GM21529 (cell line): ENCODE measurements around the gene CCDC47.
A peak's percentile ranks its signal among the peaks of the same experiment; 100 is the strongest.

Experiments used
- ATAC-seq: cut with Tn5 transposase; IDR thresholded peaks from one replicate; pipeline ENCODE4 v1.9.1; 2021; ENCODE audit not compliant: unreplicated experiment

The CCDC47 gene

DNA sequence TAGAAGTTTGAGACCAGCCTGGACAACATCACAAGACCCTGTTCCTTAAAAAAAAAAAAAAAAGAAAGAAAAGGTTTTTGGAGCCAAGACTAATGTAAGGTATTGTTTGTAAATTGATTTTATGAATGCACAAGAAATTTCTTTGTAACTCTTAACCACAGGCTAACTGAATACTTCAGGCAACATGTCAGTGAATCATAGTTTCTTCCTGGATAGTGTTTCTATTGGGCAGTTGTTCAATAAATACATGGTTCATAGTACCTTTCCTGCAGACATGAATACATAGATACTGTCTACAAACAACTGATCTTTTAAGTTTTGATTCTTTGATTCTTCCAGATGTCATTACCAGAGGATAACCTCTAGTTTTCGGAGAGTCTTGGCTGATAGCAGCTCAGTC is 12.2 kb upstream of the CCDC47 start:
- no peak for ATAC-seq

DNA sequence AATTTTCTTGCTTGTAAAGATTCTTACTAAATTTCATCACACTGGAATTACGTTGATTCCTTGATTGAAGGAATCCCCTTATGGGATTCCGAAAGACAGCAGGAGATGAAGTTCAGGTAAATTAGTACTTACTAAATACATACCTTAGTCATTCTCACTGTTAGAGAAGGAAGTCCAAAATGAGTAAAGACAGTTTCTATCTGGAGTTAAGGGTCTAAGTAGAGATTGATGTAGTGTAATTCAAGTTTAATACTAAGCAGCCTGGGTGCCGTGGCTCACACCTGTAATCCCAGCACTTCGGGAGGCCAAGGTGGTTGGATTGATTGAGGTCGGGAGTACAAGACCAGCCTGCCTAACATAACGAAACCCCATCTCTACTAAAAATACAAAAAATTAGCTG is 10.1 kb upstream of the CCDC47 start:
- no peak for ATAC-seq

DNA sequence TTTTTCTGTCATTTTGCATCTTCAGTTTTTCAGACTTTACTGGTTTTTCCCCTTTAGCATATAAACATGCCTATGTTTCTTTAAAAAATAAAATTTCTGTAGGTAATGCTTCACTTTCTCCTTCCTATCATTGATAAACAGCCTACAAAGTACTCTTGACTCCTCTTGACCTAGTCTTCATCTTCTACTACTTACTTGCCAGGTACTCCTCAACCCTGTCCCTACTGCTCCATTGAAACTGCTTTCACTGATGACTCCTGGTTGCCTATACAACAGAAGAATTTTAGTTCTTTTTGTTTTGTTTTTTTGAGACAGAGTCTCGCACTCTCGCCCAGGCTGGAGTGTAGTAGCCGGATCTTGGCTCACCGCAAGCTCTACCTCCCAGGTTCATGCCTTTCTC is 7.5 kb upstream of the CCDC47 start:
- ATAC-seq, result no peak

DNA sequence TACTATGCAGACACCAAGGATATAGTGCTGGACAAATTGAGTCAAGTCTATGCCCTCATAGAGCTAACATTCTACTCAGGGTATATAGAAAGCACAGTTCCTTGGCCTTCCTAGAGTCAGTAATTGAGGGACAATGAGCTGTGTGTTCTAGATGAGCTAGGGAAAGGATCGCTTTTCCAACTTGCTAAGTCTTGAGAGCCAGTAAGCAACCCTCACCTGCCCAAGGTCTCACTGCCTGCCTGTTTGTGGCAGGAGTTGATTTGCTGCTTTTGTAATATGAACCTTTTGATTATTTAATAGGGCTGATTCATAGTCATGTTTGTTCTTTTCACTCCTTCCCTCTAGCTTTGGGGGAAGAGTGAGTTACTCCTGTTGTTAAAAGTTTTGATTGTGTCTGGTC is 7.1 kb upstream of the CCDC47 start:
- ATAC-seq, result no peak

DNA sequence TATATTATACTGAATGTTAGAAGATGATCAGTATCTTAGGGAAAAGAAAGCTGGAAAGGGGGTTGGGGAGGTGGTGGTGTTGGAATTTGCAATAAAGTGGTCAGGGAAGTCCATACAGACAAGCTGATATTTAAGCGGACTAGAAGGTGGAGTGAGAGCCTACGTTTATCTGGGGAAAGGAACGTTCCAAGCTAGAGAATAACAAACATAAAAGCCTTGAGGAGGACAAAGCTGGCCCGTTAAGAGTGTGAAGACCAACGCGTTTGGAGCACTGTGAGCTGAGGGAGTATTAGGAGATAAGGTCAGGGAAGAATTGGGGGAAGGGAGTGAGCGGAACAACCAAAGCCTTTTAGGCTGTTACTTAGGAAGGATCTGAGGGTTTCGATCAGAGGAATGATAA is 2.0 kb upstream of the CCDC47 start:
- ATAC-seq, result no peak

DNA sequence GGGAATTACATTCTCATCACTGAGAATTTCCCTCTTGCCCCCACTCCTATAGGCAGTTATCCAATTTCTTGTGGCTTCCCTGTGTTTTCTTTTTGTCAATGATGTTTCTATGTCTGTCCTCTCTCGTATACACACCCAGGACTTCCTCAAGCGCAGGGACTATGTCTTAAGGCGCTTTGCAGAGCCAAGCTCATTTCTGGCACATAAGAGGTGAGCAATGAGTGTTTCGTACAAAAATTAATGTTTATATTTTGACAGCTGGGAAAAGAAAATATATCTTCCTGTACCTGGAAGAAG is 1.5 kb upstream of the CCDC47 start:
- ATAC-seq, result no peak

DNA sequence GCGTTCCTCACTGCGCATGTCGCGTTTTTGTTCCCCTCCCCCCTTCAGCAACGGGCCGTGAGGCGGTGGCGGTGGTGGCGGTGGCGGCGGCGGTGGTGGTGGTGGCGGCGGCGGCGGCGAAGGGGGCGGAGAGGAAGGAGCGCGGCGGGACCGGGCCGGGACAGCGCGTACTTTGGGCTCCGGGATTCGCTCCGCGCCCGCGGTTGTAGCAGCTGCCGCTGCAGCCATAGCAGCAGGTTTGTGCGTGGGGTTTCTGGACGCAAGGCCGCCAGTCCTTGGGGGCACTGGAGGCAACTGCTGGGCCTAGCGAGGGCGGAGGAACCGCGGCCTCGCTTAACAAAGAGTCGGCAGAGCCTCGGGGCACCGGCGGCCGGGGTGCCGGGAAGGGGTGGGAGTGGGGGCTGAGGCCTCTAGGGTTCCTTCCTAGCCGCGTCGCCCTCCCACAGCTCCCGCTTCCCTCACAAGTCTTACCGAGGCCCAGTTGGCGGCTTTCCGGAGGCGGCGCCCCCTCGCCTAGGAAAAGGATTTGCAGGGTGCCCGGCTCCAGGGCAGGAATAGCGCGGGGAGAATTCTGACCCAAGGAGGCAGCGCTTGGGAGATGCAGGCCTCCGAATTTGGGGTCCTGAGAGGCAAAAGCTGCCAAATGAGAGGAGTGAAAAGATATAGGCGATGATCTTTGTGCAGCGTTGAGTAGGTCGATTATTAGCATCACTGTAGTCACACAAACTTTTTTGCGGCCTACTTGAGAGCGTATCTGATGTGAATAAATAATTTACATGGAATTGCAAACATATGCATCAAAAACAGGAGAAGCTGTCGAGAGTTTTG is 958 bp upstream of the CCDC47 start, which contains the start of gene DDX42:
Gene DDX42, plus strand, starts transcription at position 30 of the 828 bp plus-strand sequence. CDS start 12,880 bp downstream, outside the sequence.
- ATAC-seq, result peak; percentile 4

DNA sequence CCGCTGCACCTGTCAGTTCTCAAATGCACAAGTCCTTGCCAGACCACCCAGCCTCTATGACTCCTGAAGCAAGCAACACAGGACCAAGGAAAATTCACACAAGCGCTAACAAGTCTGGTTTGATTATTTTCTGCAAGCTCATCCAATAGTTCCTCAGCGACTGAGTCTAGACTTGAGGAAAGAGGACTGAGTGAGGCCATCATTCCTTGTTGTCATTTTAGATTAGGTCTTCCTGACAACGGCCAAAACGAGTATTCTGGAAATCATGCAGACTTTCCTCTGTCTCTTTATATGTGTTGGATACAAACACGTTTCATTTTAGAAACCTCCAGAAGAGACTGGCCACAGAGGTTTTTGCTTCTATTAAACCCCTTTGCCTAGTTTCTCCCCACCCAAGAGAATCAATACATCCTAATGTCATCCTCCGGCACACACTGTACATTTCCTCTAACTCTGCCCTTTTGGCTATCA is 561 bp downstream of the CCDC47 start:
- no peak for ATAC-seq

DNA sequence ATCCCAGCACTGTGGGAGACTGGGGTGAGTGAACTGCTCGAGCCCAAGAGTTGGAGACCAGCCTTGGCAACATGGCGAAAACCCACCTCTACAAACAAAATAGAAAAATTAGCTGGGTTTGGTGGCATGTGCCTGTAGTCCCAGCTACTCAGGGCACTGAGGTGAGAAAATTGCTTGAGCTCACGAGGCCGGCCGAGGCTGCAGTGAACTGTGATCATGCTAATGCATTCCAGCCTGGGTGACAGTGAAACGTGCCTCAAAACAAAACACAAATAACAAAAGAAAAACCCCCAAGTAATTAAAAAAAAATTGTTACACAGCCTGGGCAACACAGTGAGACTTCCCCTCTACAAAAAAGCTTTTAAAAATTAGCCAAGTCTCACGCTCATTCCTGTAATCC is 5.0 kb downstream of the CCDC47 start:
- ATAC-seq, result no peak

DNA sequence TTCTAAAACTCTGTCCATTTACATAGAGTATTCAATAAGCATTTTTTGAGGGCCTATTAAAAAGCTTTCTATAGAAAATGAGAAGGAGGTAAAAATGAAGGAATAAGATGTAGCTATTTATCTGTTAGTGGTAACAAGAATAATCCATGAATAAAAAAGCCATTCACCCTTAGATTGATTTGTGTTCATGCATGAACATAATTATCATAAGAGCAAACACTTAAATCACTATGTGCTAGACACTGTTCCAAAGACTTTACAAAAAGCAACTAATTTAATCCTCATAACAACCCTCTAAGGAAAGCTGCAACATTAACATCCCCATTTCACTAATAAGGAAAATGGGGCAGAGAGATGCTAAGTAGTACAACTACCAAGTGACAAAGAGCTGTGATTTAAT is 6.6 kb downstream of the CCDC47 start:
- no peak for ATAC-seq

DNA sequence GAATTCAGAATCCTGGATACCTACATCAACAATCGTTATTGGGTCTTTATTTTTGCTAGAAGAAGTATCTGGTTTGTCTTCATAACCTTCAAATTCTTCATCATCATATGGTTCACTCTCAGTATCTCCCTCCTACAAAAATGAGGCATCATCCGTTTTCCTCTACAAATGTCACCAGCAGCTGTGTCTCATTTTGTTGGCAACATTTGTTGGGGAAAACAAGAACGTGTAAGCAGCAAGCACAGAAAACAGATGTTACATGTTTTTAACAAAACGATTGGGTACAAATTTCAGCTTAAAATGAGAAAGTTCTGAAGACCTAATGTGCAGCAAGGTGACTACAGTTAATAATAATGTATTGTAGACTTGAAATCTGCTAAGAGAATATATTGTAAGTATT is 8.7 kb downstream of the CCDC47 start:
- ATAC-seq, result no peak

DNA sequence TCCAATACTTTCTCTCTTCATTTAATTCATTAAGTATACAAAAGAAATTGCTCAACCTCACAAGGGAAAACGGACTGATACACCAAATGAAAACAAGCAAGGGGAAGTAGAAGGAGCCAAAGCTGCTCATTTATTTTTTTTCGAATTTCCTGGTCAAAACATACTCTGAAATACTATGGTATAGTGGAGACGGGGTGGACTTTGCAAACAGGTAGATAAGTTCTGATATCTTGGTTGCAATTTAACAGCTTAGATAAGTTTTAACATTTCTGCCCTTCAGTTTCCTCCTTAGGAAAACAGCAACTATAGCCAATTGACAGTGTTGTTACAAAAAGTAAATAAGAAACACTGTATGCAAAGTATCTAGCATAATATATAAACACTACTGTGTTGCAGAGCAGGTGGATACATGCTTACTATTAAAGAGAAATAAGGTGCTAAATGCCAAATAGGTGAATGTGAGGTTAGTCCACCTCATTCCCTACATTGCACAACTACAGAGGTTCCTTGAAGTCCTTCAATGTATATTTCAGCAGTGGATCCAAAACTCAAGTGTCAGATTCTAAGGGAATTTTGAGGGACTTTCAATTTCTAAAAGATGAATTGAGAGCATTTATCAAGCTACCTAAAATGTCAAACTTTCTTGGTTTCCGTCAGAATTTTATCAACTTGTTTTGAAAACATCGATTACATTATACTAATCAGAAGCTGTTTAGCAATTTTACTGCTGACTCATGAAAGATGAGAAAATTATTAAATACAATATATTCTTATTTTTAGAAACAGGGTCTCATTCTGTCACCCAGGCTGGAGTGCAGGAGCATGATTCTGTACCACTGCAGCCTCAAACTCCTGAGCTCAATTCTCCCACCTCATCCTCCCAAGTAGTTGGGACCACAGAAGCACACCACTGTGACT is 11.0 kb downstream of the CCDC47 start:
- no peak for ATAC-seq

DNA sequence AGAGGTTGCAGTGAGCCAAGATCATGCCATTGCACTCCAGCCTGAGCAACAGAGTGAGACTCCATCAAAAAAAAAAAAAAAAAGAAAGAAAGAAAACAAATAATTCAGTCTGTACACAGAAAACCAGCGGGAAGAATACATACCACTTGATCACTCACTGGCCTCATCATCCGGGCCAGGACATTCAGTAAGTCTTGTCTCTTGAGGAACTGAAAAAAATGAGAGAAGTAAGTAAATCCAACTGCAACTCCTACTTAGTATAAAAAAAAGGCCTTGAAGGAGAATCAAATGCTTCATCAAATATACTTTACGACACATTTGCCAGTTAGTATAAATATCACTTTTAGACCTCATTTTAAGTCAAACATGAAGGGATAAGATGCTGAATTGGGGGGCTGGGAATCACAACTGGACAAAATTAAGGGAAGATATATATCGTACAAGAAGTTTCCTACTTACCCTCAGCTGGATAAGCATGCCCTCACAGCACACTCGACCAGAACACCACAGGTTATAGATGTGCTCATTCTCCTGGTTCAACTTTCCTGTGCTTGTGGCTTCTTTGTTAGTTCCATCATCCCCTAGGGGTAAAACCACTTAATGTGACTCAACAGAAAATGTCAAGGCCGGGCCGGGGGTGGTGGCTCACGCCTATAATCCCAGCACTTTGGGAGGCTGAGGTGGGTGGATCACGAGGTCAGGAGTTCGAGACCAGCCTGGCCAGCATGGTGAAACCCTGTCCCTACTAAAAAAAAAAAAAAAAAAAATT is 12.4 kb downstream of the CCDC47 start:
- no peak for ATAC-seq

DNA sequence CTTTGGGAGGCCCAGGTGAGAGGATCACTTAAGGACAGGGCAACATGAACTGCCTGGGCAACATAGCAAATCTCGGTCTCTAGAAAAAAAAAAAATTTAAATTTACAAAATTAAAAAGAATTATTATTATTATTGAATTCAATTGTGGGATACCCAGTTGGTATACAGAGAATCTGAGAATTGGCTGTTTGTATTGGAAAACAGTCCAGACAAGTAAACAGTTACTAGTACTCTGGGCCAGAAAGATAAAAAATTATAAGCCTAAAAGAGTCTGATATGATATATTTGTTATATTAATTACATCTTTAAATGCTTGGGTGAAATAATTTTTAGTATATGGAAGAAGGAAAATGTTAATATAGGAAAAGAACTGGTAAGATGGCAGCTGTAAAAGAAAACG is 15.0 kb downstream of the CCDC47 start:
- no peak for ATAC-seq

DNA sequence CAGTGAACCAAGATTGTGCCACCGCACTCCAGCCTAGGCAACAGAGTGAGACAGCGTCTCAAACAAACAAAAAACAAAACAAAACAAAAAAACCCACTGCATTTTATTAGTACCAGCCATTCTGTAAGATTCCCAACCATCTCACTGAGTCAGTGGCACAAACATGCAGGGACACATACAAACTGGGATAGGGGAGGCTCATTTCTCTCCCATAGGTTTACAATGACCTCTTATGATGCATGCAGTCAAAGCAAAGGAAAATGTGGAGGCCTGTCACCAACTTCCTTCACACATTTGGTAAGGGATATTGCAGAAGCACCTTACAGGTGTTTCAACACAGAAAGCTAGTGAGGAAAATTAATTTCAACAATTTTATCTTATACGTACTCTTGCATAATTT is 19.4 kb downstream of the CCDC47 start:
- no peak for ATAC-seq

DNA sequence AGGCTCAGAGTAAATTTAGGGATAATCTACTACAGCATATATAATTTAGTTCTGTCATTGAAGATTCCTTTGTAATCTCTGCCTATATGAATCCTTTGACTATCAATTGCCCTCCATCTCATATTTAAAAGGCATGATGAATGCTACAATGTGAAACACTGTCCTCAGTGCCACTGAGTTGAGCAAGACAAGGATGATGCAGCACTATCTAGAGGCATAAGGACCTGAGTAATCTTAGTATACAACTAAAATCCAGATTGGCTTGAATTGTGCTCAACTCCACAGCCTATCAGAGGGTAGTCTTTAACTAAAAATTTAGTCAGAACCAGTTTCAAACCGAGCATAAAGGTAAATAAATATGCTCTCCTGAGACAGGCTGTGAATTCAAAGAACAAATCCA is 20.2 kb downstream of the CCDC47 start:
- ATAC-seq, result no peak

DNA sequence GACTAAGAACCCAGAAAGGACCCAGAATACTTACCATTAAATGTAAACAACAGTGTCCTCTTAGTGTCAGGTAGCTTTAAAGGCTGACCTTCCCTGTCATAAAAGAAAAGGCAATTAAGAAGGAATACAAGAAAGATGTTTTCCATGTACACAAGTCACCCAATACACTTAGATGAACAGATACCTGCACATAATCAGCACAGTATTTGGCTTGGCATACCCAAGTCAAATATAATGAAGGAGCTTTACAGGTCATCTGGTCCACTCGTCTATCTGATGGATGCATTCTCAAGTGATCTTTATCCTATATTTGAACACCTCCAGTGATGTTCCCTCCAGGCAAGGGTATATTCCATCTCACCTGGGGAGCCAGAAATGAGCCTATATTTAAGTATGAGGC is 20.7 kb downstream of the CCDC47 start:
- ATAC-seq, result no peak

DNA sequence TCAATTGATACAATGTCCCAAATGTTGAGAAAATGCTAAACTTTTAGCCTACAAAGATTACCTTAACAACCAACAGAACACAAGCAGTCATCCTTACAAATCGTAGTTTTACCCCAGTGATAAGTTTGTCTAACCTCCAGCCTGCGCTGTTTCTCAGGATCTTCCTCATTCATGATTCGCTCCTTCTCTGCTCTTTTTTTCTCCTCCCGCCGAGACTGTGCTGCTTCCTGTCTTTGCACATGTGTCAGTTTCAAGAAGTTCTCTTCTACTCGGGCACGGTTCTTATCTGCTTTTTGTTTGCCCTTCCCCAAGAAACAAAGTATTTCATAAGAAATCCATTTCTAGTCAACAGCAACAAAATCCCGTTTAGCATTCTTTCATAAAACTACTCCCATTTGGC is 21.6 kb downstream of the CCDC47 start:
- no peak for ATAC-seq

DNA sequence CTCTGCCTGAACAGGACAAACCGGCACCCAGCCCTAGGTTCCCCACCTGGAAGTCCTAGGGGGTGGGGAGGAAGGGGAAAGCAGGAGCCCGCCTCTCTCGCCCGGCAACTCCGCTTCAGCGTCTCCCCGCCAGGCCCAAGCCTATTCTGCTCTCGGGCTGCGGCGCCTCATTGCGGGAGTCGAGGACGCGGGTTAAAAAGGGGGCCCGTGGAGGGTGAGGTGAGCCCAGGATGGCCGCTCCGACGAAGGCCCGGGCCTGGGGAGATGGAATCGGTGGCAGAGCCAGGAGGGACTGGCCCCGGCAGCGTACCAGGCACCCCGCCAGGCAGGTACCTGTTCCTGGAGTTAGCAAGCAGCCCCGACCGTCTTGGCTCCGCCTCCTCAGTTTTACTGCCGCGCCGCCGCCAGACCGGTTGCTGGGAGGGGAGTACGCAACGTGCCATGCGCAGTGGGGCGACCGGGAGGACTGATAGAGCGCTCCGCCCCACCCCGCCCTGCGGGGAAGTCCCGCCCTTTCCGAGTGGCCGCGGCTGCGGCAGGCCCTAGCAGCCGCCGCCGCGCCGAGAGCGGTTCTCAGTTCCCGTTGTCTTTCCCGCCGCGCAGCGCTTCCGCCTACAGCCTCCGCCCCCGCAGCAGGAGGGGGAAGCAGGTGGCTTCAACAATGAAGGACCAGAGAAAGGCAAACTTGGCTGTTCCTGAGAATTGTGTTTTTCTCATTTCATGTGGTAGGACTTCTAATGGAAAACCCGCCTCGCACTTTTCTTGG is 31.8 kb downstream of the CCDC47 start, which contains the start of gene STRADA:
Gene STRADA, minus strand, starts transcription at position 392 of the 766 bp plus-strand sequence. CDS start 13,430 bp downstream, outside the sequence.
- ATAC-seq, result peak; percentile 87

DNA sequence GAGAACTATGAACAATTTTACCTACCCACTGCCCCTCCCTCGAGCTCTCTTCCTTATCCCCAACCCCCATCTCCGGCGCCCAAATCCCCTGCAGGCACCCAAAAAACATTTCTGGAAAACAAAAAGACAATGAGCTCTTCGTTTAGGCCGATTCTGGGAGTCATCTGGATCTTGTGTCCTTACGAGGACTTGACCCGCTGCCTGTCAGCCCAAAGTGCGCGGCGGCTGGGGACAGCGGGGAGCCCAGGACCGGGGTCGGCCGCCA is 32.3 kb downstream of the CCDC47 start:
- ATAC-seq, result peak; percentile 23
